Gastroesophageal sphincter (tissue), 4 donors: ENCODE data around the gene GRIA3. TPM values are rescaled to one million over a fixed set of nuclear protein-coding genes. Genes with fewer than 3 reads are reported as not detected.
"Not testable (repeated sequence)": the region's sequence is repeated elsewhere in the genome, so short reads cannot be mapped to it uniquely, and the experiment has no call there.

Experiments
- ATAC-seq: fragments of 150-250 bp; one replicate; pipeline ENCODE4 v1.9.1; 2016; ENCODE audit warnings: mild to moderate bottlenecking, moderate library complexity
- H3K27ac ChIP-seq, 4 donors: fragments of 200-600 bp; sonication (generic) in 3 of 4; 1 replicate in 3 of 4; 2 replicates in 1 of 4; pipeline ENCODE4 v1.5.1; 2016 to 2019
- H3K27me3 ChIP-seq: fragments of 200-600 bp; sonication (generic); one replicate; pipeline ENCODE4 v1.5.1; 2019
- H3K36me3 ChIP-seq, 2 donors: fragments of 200-600 bp; sonication (generic); one replicate each; pipeline ENCODE4 v1.5.1; 2019; ENCODE audit warnings: control low read depth in 1 of 2
- H3K4me1 ChIP-seq, 3 donors: fragments of 200-600 bp; sonication (generic); 1 replicate in 2 of 3; 2 replicates in 1 of 3; pipeline ENCODE4 v1.5.1; 2016 to 2019; ENCODE audit warnings: control low read depth in 2 of 3
- H3K4me3 ChIP-seq, 2 donors: fragments of 200-600 bp; sonication (generic); one replicate each; pipeline ENCODE4 v1.5.1; 2019; ENCODE audit warnings: mild to moderate bottlenecking in 1 of 2, moderate library complexity in 1 of 2
- H3K9me3 ChIP-seq, 3 donors: fragments of 200-600 bp; sonication (generic); one replicate each; pipeline ENCODE4 v1.5.1; 2017 to 2019; ENCODE audit warnings: control low read depth in 2 of 3
- EP300 ChIP-seq: sonication (generic); formaldehyde crosslinking; IDR thresholded peaks from one replicate; pipeline ENCODE4 v1.6.1; 2017; ENCODE audit warnings: antibody characterized with exemption, mild to moderate bottlenecking
- POLR2A ChIP-seq, 2 donors: fragments of 450-650 bp; IDR thresholded peaks; one replicate each; pipeline ENCODE4 v1.6.1; 2017; ENCODE audit warnings: antibody characterized with exemption in 2 of 2, mild to moderate bottlenecking in 2 of 2, moderate library complexity in 1 of 2
- POLR2AphosphoS5 ChIP-seq: sonication (generic); formaldehyde crosslinking; IDR thresholded peaks from one replicate; pipeline ENCODE4 v1.6.1; 2017; ENCODE audit warnings: antibody characterized with exemption
- WGBS, 2 donors: methylation state at CpG; one replicate each; pipeline ENCODE4 v1.1.5; 2018; ENCODE audit warnings: low coverage in 1 of 2; 5-methylcytosine and 5-hydroxymethylcytosine counted together
- total RNA-seq, 4 donors: library from RNA; depleted of rRNA; stranded (reverse); fragments of >200 nt; gene quantifications; one replicate each; pipeline ENCODE4 v1.1.0, GENCODE V29; 2016
- TF ChIP-seq, protein P1 (sequence below), 4 experiments: fragments of 200-600 bp in 2 of 4; fragments of 450-650 bp in 2 of 4; sonication (generic) in 1 of 4; IDR thresholded peaks; one replicate each; pipeline ENCODE4 v1.5.1; 2017 to 2019; ENCODE audit warnings: antibody characterized with exemption in 4 of 4, mild to moderate bottlenecking in 2 of 4, moderate library complexity in 2 of 4

Gene GRIA3
- total RNA-seq, 4 donors from 2014 or later = 0.07 to 2.5 (median 1.1) TPM

DNA sequence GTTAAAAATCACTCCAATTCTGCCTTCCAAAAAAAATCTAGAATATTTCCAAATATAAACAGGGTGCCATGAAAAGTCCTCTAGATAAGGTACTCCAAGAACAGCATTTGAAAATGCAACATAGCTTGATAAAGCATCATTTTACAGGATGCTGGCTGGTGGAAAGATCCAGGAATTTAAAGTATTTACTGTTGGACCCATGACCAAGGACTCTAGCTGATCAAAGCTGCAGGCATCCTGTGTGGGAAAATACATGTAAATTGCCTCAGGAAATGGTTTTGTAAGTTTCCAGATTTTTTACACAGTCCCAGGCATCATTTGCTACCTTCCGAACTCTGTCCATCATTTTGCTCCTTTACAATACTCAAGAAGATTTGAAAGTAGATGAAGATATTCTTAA, 164.4 kb downstream of the GRIA3 start:
- no peak for ATAC-seq
- TF ChIP-seq EP300 (no peak), POLR2A (IDR thresholded peaks at IDR 0.05) (no peak), POLR2AphosphoS5 (no peak)
- TF ChIP-seq, protein P1, sequence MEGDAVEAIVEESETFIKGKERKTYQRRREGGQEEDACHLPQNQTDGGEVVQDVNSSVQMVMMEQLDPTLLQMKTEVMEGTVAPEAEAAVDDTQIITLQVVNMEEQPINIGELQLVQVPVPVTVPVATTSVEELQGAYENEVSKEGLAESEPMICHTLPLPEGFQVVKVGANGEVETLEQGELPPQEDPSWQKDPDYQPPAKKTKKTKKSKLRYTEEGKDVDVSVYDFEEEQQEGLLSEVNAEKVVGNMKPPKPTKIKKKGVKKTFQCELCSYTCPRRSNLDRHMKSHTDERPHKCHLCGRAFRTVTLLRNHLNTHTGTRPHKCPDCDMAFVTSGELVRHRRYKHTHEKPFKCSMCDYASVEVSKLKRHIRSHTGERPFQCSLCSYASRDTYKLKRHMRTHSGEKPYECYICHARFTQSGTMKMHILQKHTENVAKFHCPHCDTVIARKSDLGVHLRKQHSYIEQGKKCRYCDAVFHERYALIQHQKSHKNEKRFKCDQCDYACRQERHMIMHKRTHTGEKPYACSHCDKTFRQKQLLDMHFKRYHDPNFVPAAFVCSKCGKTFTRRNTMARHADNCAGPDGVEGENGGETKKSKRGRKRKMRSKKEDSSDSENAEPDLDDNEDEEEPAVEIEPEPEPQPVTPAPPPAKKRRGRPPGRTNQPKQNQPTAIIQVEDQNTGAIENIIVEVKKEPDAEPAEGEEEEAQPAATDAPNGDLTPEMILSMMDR (IDR thresholded peaks at IDR 0.05) = no peak
- 100% methylated on average over 1 of the region's 1 CpG for whole genome bisulfite sequencing, 2 donors

DNA sequence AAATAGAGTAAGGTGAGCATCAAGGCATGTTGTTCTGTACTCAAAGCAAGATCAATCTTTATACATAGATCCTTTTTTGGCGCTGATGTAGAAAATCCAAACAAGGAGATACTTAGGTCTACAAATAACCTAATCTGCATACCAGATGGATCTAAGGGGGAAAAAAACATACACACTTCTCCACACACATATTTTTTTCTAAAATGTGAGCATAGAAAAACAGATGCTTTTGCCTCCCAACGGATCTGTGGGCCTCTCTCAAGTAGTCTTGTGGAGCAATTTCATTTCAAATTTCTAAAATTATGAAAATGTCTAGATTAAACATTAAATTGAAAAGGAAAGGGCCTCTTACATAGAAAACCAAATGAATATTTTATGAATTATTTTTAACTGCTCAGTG, 166.1 kb downstream of the GRIA3 start:
- Histone ChIP-seq H3K9me3 (no peaks in the 10 kb centered on the region), H3K4me3 (no peak overlapping the region), H3K4me1 (no peaks in the 10 kb centered on the region), H3K27me3 (no peaks in the 10 kb centered on the region), H3K36me3 (no peaks in the 10 kb centered on the region), H3K27ac (no peak overlapping the region)
- TF ChIP-seq EP300 (no peak), POLR2A (IDR thresholded peaks at IDR 0.05) (no peak), POLR2AphosphoS5 (no peak)
- TF ChIP-seq, protein P1 (IDR thresholded peaks at IDR 0.05) = no peak
- 38 to 50% methylated on average over 1 to 2 of the region's 2 CpGs for WGBS, 2 donors
- ATAC-seq = no peak

More for the DNA sequence above, 164.4 kb downstream of the GRIA3 start:
- H3K27me3 ChIP-seq = no peaks in the 10 kb centered on the region
- no peaks in the 10 kb centered on the region for H3K4me1 ChIP-seq
- H3K27ac ChIP-seq = no peak overlapping the region
- no peaks in the 10 kb centered on the region for H3K36me3 ChIP-seq
- H3K9me3 ChIP-seq = no peaks in the 10 kb centered on the region
- no peak overlapping the region for H3K4me3 ChIP-seq

DNA sequence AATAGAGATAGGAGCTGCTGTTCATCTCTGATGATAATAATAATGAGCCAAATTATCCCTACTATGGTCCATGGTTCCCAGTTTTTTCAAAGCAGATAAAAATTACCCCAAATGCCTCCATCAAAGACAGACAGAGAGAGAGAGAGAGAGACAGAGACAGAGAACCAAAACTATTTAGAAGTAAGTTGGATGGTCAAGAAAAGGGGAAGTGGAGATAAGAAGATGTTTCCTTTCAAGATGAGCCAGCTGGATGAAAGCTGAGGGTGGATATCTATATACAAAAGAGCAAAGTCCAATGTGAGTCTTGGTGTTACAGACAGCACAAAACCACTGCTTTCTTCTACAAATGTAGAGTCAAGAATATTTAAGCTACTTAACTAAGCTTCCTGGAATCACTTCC, 173.9 kb downstream of the GRIA3 start:
- no peaks in the 10 kb centered on the region for H3K4me1 ChIP-seq
- no peaks in the 10 kb centered on the region for H3K9me3 ChIP-seq
- H3K36me3 ChIP-seq = no peaks in the 10 kb centered on the region
- H3K4me3 ChIP-seq = no peak overlapping the region
- no peak overlapping the region for H3K27ac ChIP-seq
- no peak for ATAC-seq
- no peaks in the 10 kb centered on the region for H3K27me3 ChIP-seq
- TF ChIP-seq POLR2AphosphoS5 = no peak
- TF ChIP-seq EP300 = no peak
- no peak for TF ChIP-seq POLR2A (IDR thresholded peaks at IDR 0.05)
- TF ChIP-seq, protein P1 (IDR thresholded peaks at IDR 0.05) = no peak

DNA sequence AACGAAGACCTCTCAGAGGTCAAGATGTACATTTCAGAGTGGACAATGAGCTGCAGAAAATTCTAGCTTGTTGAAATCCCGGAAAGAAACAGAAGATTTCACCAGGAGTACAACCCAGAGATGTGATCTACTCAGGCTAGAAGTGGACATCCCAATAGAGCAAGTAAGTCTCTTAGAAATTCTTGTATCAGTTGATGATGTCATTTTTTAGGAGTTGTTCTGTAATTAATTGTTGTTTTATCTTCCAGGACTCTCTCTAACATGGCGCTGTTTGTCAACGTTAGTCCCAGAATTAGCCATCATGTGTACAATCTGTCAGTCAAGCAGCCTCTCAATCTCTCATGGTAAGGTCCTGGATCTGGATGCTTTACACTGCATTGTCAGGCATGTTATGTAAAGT, 174.4 kb downstream of the GRIA3 start:
- TF ChIP-seq EP300 (no peak), POLR2A (IDR thresholded peaks at IDR 0.05) (no peak), POLR2AphosphoS5 (no peak)
- TF ChIP-seq, protein P1 (IDR thresholded peaks at IDR 0.05) = no peak
- Histone ChIP-seq H3K4me1 (no peaks in the 10 kb centered on the region), H3K9me3 (no peaks in the 10 kb centered on the region), H3K27me3 (no peaks in the 10 kb centered on the region), H3K36me3 (no peaks in the 10 kb centered on the region), H3K4me3 (no peak overlapping the region), H3K27ac (no peak overlapping the region)
- no peak for ATAC-seq
- 64 to 94% methylated on average over 2 to 4 of the region's 4 CpGs for WGBS, 2 donors

DNA sequence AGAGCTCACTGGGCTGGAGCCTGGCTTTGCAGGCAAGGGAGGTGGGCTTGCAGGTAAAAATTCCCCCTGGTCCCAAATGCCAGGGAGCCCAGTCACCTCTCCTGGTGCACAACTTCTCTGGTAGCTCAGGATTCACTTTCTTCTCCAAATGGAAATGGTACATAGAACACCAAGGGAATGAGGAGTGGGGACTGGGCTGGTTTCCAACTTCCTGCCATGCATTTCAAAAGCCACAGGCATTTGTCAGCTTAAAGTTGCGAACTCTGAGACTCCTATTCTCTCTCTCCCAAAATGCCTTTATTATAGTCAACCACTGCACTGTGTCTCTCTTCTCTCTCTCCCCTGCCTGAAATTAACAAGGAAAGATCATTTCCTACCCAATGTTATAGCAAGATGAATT, 177.3 kb downstream of the GRIA3 start:
- no peaks in the 10 kb centered on the region for H3K9me3 ChIP-seq
- TF ChIP-seq POLR2A (IDR thresholded peaks at IDR 0.05) (no peak), EP300 (no peak), POLR2AphosphoS5 (no peak)
- TF ChIP-seq, protein P1 (IDR thresholded peaks at IDR 0.05) = no peak
- no peak overlapping the region for H3K4me3 ChIP-seq
- ATAC-seq = no peak
- no peaks in the 10 kb centered on the region for H3K27me3 ChIP-seq
- H3K4me1 ChIP-seq = no peaks in the 10 kb centered on the region
- H3K27ac ChIP-seq = no peak overlapping the region
- 75% methylated on average over 1 of the region's 1 CpG; no CpG with 5 or more reads in 1 of the 2 donors for WGBS, 2 donors
- H3K36me3 ChIP-seq = no peaks in the 10 kb centered on the region

DNA sequence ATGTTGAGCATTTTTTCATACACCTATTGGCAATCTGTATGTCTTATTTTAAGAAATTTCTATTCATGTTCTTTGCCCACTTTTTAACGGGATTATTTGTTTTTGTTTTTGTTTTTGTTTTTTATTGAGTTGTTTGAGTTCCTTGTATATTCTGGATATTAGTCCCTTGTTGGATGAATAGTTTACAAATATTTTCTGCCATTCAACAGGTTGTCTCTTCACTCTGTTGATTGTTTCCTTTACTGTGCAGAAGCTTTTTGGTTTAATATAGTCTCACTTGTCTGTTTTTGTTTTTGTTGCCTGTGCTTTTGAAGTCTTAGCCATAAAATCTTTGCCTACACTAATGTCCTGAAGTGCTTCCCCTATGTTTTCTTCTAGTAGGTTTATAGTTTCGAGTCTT, 202.1 kb downstream of the GRIA3 start:
- ATAC-seq, H3K9me3 ChIP-seq, H3K27me3 ChIP-seq, H3K36me3 ChIP-seq, H3K4me3 ChIP-seq, H3K27ac ChIP-seq, H3K4me1 ChIP-seq: not testable (repeated sequence)
- WGBS, 2 donors = 58% methylated on average over 1 of the region's 2 CpGs; no CpG with 5 or more reads in 1 of the 2 donors
